Measurements from ENCODE around the gene RNU6-9. TPM values are rescaled to one million over a fixed set of nuclear protein-coding genes. Genes with fewer than 3 reads are reported as not detected.
A peak's percentile ranks its signal among the peaks of the same experiment; 100 is the strongest.
"Not testable (repeated sequence)": the region's sequence is repeated elsewhere in the genome, so short reads cannot be mapped to it uniquely, and the experiment has no call there.

The RNU6-9 gene
- total and polyA plus RNA-seq, 8 donors: not detected

DNA sequence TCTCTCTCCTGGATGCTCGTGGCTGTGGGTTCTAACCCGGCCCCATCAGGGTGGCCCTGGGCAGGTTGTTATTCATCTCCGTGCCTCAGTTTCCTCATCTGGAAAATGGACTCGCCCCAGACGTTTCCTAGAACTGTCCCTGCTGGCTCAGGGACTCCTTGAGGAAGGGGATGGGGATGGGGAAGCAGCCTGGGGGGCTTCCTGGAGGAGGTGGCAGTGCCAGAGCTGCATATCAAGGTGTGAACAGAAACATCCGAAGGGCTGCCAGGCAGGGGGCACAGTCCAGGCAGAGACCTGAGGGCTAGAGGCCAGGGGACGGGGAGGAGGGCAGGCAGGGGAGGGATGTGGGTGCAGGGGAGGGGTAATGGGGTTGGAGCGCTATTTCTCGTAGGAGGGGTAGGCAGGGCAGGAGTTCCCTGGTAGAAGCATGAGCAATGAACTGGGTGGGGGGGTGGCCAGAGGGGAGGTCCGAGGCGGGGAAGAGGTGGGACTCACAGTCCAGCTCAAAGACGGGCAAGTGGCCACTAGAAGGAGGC, 44.8 kb upstream of the RNU6-9 start:
- H3K27ac ChIP-seq: no peak overlapping the region
- no peak for ATAC-seq
- intact Hi-C loops (cut with DNase I): no loop called here
- TF ChIP-seq, protein P1, sequence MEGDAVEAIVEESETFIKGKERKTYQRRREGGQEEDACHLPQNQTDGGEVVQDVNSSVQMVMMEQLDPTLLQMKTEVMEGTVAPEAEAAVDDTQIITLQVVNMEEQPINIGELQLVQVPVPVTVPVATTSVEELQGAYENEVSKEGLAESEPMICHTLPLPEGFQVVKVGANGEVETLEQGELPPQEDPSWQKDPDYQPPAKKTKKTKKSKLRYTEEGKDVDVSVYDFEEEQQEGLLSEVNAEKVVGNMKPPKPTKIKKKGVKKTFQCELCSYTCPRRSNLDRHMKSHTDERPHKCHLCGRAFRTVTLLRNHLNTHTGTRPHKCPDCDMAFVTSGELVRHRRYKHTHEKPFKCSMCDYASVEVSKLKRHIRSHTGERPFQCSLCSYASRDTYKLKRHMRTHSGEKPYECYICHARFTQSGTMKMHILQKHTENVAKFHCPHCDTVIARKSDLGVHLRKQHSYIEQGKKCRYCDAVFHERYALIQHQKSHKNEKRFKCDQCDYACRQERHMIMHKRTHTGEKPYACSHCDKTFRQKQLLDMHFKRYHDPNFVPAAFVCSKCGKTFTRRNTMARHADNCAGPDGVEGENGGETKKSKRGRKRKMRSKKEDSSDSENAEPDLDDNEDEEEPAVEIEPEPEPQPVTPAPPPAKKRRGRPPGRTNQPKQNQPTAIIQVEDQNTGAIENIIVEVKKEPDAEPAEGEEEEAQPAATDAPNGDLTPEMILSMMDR (IDR thresholded peaks at IDR 0.05): no peak
- DNase-seq: no peak
- H3K27me3 ChIP-seq: peaks cover 15 to 84% of the 10 kb centered on the region in 2 donors
- H3K9me3 ChIP-seq: no peaks in the 10 kb centered on the region
- H3K4me3 ChIP-seq: no peak overlapping the region
- H3K36me3 ChIP-seq: no peaks in the 10 kb centered on the region
- peaks cover 12 to 55% of the 10 kb centered on the region in 2 donors for H3K4me1 ChIP-seq

DNA sequence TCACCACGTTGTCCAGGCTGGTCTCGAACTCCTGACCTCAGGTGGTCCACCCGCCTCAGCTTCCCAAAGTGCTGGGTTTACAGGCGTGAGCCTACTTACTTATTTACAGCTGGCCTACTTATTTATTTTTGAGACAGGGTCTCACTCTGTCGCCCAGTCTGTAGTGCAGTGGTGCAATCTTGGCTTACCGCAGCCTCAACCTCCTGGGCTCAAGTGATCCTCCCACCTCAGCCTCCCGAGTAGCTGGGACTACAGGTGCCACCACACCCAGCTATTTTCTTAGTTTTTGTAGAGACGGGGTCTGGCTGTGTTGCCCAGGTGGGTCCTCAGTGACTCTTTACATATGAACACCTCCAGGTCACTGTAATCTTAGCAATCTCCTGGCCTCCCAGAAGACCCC, 44.1 kb upstream of the RNU6-9 start:
- H3K36me3 ChIP-seq; H3K4me3 ChIP-seq; H3K9me3 ChIP-seq; DNase-seq; ATAC-seq; intact Hi-C loops (cut with DNase I); H3K27ac ChIP-seq: not testable (repeated sequence)
- H3K27me3 ChIP-seq: peaks cover 9 to 80% of the 10 kb centered on the region in 2 donors
- peaks cover 6 to 49% of the 10 kb centered on the region in 2 donors for H3K4me1 ChIP-seq

- TF ChIP-seq, protein P1 (IDR thresholded peaks at IDR 0.05): no peak
- DNase-seq: peak; percentile 86 to 97 (median 94)
- intact Hi-C loops (cut with DNase I): loop anchor here in 1 of 2 donors (10.0 kb wide), 1 partner anchor 86 kb away; no protein-coding TSS in a partner anchor
- Histone ChIP-seq H3K4me1 (peaks cover 6 to 49% of the 10 kb centered on the region in 2 donors), H3K27me3 (peaks cover 9 to 68% of the 10 kb centered on the region in 2 donors), H3K27ac (peak overlapping the region; percentile 48 to 80), H3K4me3 (no peak overlapping the region), H3K9me3 (no peaks in the 10 kb centered on the region), H3K36me3 (no peaks in the 10 kb centered on the region)
- ATAC-seq: peak; percentile 89
Measured at GRCh38 chr19:850221-850978, 42.9 kb upstream of the RNU6-9 start.

DNA sequence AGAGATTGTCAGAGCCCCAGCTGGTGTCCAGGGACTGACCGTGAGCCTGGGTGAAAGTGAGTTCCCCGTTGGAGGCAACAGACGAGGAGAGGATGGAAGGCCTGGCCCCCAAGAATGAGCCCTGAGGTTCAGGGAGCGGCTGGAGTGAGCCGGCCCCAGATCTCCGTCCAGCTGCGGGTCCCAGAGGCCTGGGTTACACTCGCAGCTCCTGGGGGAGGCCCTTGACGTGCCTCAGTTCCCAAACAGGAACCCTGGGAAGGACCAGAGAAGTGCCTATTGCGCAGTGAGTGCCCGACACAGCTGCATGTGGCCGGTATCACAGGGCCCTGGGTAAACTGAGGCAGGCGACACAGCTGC, 42.3 kb upstream of the RNU6-9 start:
- peak overlapping the region; percentile 48 to 80 for H3K27ac ChIP-seq
- no peak for ATAC-seq
- no peak overlapping the region for H3K4me3 ChIP-seq
- H3K36me3 ChIP-seq: no peaks in the 10 kb centered on the region
- TF ChIP-seq, protein P1 (IDR thresholded peaks at IDR 0.05): no peak
- intact Hi-C loops (cut with DNase I): loop anchor here in 1 of 2 donors (10.0 kb wide), 1 partner anchor 86 kb away; no protein-coding TSS in a partner anchor
- H3K4me1 ChIP-seq: peaks cover 6 to 45% of the 10 kb centered on the region in 2 donors
- H3K27me3 ChIP-seq: peaks cover 9 to 63% of the 10 kb centered on the region in 2 donors
- DNase-seq: no peak
- H3K9me3 ChIP-seq: no peaks in the 10 kb centered on the region

GRCh38 chr19:852136-853013, 40.9 kb upstream of the RNU6-9 start, which contains the start of gene ELANE:
TSS of gene ELANE (plus strand) at chr19:852303. CDS start at chr19:852329, 26 bp downstream.
- peak within 1 kb of the TSS in 1 of 2 donors; percentile 24 for H3K4me3 ChIP-seq
- H3K4me1 ChIP-seq: peaks cover 6 to 43% of the 10 kb centered on the region in 2 donors
- intact Hi-C loops (cut with DNase I): loop anchor here in 1 of 2 donors (10.0 kb wide), 1 partner anchor 88 kb away; no protein-coding TSS in a partner anchor
- TF ChIP-seq, protein P1 (IDR thresholded peaks at IDR 0.05): no peak
- ATAC-seq (no peak), DNase-seq (peak in 1 of 4 donors; percentile 88)
- no peaks in the 10 kb centered on the region for H3K9me3 ChIP-seq
- no peaks in the 10 kb centered on the region for H3K36me3 ChIP-seq
- peak within 1 kb of the TSS in 1 of 2 donors; percentile 48 for H3K27ac ChIP-seq
- peaks cover 9 to 49% of the 10 kb centered on the region in 2 donors for H3K27me3 ChIP-seq
